Testis (tissue), 2 donors: ENCODE results near the gene REC114.

Source experiments
- CTCF ChIP-seq, 3 experiments: fragments of 450-650 bp in 2 of 3; fragments of 200-600 bp in 1 of 3; sonication (generic) in 1 of 3; IDR thresholded peaks; one replicate each; pipeline ENCODE4 v1.5.1; 2016 to 2019; ENCODE audit warnings: antibody characterized with exemption in 3 of 3, mild to moderate bottlenecking in 2 of 3, moderate library complexity in 1 of 3
- POLR2A ChIP-seq: fragments of 450-650 bp; IDR thresholded peaks from one replicate; pipeline ENCODE4 v1.6.1; 2017; ENCODE audit warnings: antibody characterized with exemption, mild to moderate bottlenecking, moderate library complexity

- TF ChIP-seq CTCF (IDR thresholded peaks at IDR 0.05) (no peak), POLR2A (no peak)
Measured at GRCh38 chr15:73608475-73608874, 165.5 kb downstream of the REC114 start.
